Vagina (tissue), 2 donors: ENCODE results near the gene USP46.

Source experiments
- CTCF ChIP-seq, 3 experiments: fragments of 450-650 bp in 2 of 3; fragments of 200-600 bp in 1 of 3; sonication (generic) in 1 of 3; IDR thresholded peaks; one replicate each; pipeline ENCODE4 v1.5.1; 2017 to 2019; ENCODE audit warnings: antibody characterized with exemption in 3 of 3, mild to moderate bottlenecking in 2 of 3, moderate library complexity in 2 of 3
- POLR2A ChIP-seq, 2 donors: fragments of 450-650 bp; IDR thresholded peaks; one replicate each; pipeline ENCODE4 v1.6.1; 2017; ENCODE audit warnings: antibody characterized with exemption in 2 of 2, mild to moderate bottlenecking in 2 of 2, moderate library complexity in 2 of 2

GRCh38 chr4:52635130-52635529, 24.0 kb downstream of the USP46 start:
- no peak for TF ChIP-seq CTCF (IDR thresholded peaks at IDR 0.05)
- TF ChIP-seq POLR2A (IDR thresholded peaks at IDR 0.05): no peak
